ENCODE results near the gene OTOR. TPM values are rescaled to one million over a fixed set of nuclear protein-coding genes. Genes with fewer than 3 reads are reported as not detected.
A peak's percentile ranks its signal among the peaks of the same experiment; 100 is the strongest.

The OTOR gene
- total RNA-seq = not detected
- polyA plus RNA-seq (ENCODE audit: insufficient read depth, low read depth, low replicate concordance) = not detected
- long read RNA-seq, donor 1 = 0 reads
- long read RNA-seq, donor 2 = 0 reads
- long read RNA-seq, donor 3 = 0 reads
- long read RNA-seq, donor 4 = 0 reads
- long read RNA-seq, donor 5 = 0 reads
- long read RNA-seq, donor 6 = 0 reads
- long read RNA-seq, donor 7 = 0 reads
- long read RNA-seq, donor 8 = 0 reads
- long read RNA-seq, donor 9 = 0 reads
- long read RNA-seq, donor 10 = 0 reads

GRCh38 chr20:16748308-16748900 lies at the start of gene OTOR:
Gene OTOR, plus strand, starts transcription at chr20:16748358. Its CDS starts 44 bp downstream, at chr20:16748402.
- Histone ChIP-seq H3K27me3 (ENCODE audit: control insufficient read depth, insufficient read depth, low read length) (no peaks in the 10 kb centered on the region), H3K9ac (ENCODE audit: low read length in 3 of 3) (no peak within 1 kb of the TSS), H3K4me3 (ENCODE audit: low read length in 3 of 3) (no peak within 1 kb of the TSS), H3K9me3 (ENCODE audit: control insufficient read depth in 2 of 3, insufficient read depth in 1 of 3, low read length in 3 of 3) (no peaks in the 10 kb centered on the region), H3K4me1 (ENCODE audit: control insufficient read depth in 2 of 3, insufficient read depth in 2 of 3, low read depth in 1 of 3, low read length in 3 of 3) (no peaks in the 10 kb centered on the region), H3K36me3 (ENCODE audit: control insufficient read depth in 2 of 3, insufficient read depth in 3 of 3, low read length in 3 of 3) (no peaks in the 10 kb centered on the region), H3K27ac (ENCODE audit: low read depth in 2 of 2, low read length in 2 of 2) (no peak within 1 kb of the TSS)
- no peak for DNase-seq
- TF ChIP-seq CTCF (IDR thresholded peaks at IDR 0.05; ENCODE audit: borderline replicate concordance, extremely low read depth, insufficient read depth) = no peak
- intact Hi-C loops (cut with DNase I) = no loop called here
- FAIRE-seq = no peak

GRCh38 chr20:16699293-16699692 lies 48.9 kb upstream of the OTOR start:
- no peaks in the 10 kb centered on the region for H3K36me3 ChIP-seq (ENCODE audit: control insufficient read depth in 2 of 3, insufficient read depth in 3 of 3, low read length in 3 of 3)
- no peaks in the 10 kb centered on the region for H3K27me3 ChIP-seq (ENCODE audit: control insufficient read depth, insufficient read depth, low read length)
- H3K9ac ChIP-seq (ENCODE audit: low read length in 3 of 3) = no peak overlapping the region
- no peak overlapping the region for H3K4me3 ChIP-seq (ENCODE audit: low read length in 3 of 3)
- DNase-seq (peak in 3 of 5 donors; percentile 12 to 56 (median 13)), FAIRE-seq (no peak)
- H3K27ac ChIP-seq (ENCODE audit: low read depth in 2 of 2, low read length in 2 of 2) = no peak overlapping the region
- intact Hi-C loops (cut with DNase I) = no loop called here
- H3K9me3 ChIP-seq (ENCODE audit: control insufficient read depth in 2 of 3, insufficient read depth in 1 of 3, low read length in 3 of 3) = no peaks in the 10 kb centered on the region
- no peaks in the 10 kb centered on the region for H3K4me1 ChIP-seq (ENCODE audit: control insufficient read depth in 2 of 3, insufficient read depth in 2 of 3, low read depth in 1 of 3, low read length in 3 of 3)
- TF ChIP-seq CTCF (IDR thresholded peaks at IDR 0.05; ENCODE audit: borderline replicate concordance, extremely low read depth, insufficient read depth) = no peak

DNA sequence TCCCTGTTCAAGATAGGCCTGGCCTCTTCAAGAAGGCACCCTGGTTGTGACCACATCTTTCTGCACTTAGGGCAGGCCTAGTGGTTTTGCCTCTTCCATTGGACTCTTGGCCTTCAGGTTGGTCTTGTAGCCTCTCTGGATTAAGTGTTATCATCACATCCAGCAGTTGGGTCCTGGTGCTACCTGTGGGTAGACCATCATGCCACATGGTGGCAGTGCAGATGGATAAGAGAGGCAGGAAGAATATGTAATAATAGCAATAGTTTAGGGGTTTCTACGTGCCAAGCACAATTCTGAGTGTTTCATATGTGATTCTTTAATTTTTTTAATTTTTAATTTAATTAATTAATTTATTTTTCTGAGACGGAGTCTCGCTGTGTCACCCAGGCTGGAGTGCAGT lies 46.9 kb upstream of the OTOR start:
- intact Hi-C loops (cut with DNase I) = no loop called here
- FAIRE-seq = no peak
- TF ChIP-seq CTCF (IDR thresholded peaks at IDR 0.05; ENCODE audit: borderline replicate concordance, extremely low read depth, insufficient read depth) = peak; percentile 44
- H3K4me1 ChIP-seq (ENCODE audit: control insufficient read depth in 2 of 3, insufficient read depth in 2 of 3, low read depth in 1 of 3, low read length in 3 of 3) = no peaks in the 10 kb centered on the region
- no peaks in the 10 kb centered on the region for H3K27me3 ChIP-seq (ENCODE audit: control insufficient read depth, insufficient read depth, low read length)
- H3K4me3 ChIP-seq (ENCODE audit: low read length in 3 of 3) = no peak overlapping the region
- no peaks in the 10 kb centered on the region for H3K36me3 ChIP-seq (ENCODE audit: control insufficient read depth in 2 of 3, insufficient read depth in 3 of 3, low read length in 3 of 3)
- no peaks in the 10 kb centered on the region for H3K9me3 ChIP-seq (ENCODE audit: control insufficient read depth in 2 of 3, insufficient read depth in 1 of 3, low read length in 3 of 3)
- no peak for DNase-seq
- no peak overlapping the region for H3K27ac ChIP-seq (ENCODE audit: low read depth in 2 of 2, low read length in 2 of 2)
- H3K9ac ChIP-seq (ENCODE audit: low read length in 3 of 3) = no peak overlapping the region
